HG02623 (cell line): Measurements from ENCODE around the gene CYB5B.

Experiments
- ATAC-seq: cut with Tn5 transposase; IDR thresholded peaks from one replicate; pipeline ENCODE4 v1.9.1; 2021; ENCODE audit warnings: moderate library complexity; ENCODE audit not compliant: unreplicated experiment

The CYB5B gene

DNA sequence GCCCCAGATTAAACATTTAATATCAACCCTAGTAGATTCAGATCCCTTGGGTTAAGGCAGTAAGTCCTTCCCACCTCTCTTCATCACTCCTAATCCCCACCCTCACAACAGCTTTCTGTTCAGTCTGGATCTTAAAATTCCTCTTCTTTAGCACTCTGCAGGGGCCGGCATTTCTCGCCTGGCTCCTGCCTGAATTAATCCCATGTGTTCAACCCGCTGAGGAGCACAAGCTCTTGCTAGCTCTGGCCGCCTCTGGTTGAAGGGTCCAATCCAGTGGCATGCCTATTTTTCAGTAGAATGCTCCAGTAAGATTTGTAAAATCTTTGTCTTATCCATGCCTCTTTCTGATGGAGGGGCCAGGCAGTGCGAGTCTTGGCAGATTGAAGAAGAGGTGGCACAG is 59.2 kb downstream of the CYB5B start:
- no peak for ATAC-seq

DNA sequence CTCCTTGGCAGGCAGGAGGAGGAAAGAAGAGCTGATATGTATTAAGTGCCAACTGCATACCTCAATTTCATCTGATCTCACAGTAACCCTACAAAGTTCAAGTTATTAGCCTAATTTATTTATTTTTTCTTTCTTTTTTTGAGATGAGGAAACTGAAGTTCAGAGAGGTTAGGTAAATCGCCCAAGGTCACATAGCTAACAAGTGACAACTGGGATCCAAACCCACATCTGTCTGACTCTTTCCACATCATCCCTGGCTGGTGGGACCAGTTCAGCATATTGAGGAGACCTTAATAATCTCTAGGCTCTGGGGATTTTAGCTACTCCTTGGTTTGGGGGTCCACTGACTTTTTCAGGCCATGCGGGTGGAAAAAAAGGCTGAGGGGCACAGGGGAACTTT is 60.9 kb downstream of the CYB5B start:
- ATAC-seq: no peak

DNA sequence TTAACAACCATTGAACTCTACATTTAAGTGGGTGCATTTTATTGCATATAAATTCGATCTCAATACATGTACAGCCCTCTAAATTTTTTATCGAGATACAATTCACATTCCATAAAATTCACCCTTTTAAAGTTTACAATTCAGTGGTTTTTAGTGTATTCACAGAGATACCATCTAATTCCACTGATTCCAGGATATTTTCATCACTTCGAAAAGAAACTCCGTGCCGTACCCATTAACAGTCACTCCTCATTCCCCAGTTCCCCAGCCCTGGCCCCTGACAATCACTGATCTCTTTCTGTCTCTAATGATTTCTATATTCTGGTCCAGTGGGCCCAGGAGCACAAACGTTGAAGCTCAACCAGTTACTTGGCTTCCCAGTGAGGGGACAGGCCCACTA is 61.4 kb downstream of the CYB5B start:
- no peak for ATAC-seq

DNA sequence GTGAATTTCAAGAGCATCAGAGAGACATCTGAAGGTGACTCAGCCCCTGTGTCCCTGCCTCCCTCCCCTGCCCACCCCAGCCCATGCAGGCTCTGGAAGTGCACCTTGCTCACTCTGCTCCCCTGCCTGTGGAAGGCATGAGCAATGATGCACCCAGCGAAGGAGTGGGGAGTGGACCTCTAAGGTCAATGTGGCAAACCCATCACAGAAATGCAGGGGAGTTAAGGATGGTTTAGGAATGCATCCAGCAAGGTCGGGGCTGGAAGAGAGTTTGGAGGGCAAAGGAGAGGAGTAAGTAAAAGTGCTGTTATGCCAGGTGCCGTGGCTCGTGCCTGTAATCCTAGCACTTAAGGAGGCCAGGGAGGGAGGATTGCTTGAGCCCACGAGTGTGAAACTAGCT is 61.9 kb downstream of the CYB5B start:
- no peak for ATAC-seq

DNA sequence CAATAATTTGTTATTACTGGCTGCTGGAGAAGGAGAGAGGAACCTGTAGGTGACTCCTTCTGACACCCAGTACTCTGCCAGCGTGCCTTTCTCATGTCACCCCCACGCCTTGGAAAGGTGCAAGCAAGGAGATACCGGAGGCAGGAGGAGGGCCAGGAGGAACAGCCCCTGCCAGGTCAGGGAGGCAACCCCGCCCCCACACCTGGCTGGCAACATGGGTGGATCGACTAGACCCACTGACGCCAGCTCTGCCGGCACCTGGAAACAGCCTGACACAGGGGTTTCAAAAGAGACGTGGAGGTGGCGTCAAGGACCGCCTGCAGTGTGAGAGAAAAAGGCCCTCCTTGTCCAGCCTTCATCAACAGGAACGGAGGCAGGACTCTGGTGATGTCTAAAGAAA is 62.3 kb downstream of the CYB5B start:
- ATAC-seq: no peak

DNA sequence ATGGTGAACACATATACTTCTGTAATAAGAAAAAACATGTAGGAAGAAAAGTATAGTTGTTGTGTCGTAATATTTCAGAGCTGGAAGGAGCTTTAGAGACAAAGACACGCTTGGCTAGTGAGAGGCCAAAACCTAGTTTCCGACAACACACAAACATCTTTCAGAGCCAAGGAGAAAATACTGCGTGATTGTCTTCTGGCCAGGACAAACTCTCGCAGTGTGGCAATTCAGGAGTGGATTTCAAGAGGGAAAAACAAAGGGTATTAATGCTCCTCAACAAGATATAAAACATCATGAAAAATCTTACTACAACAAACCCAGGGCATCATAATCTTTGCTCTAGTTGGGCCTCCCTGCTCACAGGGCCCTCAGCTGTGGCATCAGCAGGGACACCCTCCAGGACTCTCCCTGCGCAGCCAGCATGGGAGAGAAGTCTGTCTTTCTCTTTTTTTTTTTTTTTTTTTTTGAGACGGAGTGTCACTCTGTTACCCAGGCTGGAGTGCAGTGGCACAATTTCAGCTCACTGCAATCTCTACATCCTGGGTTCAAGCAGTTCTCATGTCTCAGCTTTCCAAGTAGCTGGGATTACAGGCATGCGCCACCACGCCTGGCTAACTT is 66.4 kb downstream of the CYB5B start:
- ATAC-seq: no peak

DNA sequence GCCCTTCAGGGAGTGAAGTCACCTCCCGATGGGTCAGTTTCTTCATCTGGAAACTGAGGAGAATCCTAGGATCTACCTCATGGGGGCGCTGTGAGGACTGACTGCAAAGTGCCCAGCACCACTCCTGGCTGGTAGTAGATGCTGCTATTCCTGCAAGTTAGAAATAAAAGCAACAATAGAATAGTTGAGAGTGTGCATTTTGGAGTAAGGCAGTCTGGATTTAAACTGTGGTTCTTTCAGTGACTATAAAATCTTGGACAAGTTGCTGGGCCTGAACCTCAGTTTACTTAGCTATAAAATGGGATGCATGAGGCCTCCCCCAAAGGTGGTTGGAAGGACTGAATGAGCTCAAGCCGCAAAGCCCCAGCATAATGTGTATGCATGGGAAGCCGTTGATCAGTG is 70.6 kb downstream of the CYB5B start:
- ATAC-seq: no peak

DNA sequence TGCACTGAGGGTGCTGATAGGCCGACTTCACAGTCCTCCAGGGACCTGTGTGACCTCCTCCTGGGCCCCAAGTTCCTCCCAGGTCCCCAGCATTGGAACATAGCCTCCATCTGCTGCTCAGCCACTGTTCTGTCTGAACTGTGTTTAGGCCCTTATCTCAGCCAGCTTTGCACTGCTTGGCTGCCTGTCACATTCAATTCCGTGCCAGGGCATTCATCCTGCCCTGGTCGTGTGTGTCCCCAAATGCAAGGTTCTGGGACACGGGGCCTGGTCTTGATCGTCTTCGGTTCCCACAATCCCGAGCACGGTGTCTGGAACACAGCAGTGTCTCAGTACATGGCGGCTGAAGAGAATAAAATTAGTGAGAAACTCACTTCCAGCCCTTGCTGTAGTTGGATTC is 71.4 kb downstream of the CYB5B start:
- ATAC-seq: no peak

DNA sequence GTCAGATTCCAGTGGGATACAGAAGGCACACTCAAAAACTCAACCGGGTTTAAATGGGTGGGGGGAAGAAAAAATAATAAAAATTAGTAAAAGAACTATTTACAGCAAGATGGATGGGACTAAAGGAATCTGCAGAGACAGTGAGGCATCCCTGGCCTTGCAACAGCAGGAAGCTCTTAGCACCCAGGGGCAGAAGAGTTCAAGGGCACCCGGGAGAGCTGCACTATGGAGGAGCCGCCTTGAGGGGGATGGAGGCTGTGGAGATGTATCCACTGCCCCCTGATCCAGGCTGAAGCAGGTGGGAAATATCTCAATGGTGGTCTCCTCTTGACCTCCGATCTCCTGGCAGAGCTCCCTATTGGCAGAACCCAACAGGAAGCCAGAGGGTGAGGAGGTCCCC is 72.0 kb downstream of the CYB5B start:
- ATAC-seq: no peak

DNA sequence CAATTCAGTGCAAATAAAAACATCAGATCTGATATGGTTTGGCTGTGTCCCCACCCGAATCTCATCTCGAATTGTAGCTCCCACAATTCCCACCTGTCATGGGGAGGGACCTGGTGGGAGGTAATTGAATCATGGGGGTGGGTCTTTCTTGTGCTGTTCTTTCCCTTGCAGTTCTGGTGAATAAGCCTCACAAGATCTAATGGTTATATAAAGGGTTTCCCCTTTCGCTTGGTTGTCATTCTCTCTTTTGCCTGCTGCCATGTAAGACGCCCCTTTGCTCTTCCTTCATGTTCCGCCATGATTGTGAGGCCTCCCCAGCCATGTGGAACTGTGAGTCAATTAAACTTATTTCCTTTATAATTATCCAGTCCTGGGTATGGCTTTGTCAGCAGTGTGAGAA is 72.5 kb downstream of the CYB5B start:
- ATAC-seq: no peak

DNA sequence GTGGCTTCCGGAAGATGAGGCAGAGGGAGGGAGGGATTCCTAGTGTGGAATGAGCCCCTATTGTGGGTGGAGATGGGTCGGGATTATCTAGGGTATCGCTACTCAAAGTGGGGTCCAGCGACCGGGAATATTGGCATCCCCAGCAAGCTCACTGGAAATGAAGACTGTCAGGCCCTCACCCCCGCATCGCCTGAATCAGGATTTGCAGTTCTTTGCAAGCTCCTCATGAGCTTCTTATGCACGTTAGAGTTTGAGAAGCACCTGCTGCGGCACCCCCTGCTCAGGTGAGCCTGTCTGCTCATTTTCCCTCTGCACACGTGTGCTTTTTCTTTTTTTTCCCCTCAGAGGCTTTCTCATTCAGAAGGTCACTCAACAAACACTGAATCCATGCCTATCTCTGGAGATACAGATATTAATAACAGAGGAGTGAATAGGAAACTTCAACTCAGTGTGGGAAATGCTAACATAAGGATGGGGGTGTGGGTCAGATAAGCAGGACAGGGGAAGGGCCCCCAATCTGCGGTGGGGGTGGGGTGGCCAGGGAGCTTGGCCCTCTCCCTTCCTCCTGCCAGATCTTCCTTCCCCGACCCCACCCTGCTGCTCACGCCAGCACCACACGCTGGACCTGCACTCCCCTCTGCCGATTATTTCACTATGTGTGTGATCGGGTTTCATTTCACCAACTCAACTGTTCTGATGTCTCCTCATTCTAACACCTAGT is 73.6 kb downstream of the CYB5B start:
- ATAC-seq: no peak

DNA sequence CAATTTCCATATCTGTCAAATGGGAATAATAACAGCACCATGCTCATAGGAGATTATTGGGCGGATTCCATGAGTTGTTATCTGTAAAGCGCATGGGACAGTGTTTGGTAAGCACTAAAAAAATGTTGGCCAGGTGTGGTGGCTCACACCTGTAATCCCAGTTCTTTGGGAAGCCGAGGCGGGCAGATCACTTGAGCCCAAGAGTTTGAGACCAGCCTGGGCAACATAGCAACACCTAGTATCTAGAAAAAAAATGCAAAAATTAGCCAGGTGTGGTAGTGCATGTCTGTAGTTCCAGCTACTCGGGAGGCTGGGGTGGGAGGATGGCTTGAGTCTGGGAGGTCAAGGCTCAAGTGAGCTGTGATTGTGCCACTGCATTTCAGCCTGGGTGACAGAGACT is 74.5 kb downstream of the CYB5B start:
- ATAC-seq: no peak

DNA sequence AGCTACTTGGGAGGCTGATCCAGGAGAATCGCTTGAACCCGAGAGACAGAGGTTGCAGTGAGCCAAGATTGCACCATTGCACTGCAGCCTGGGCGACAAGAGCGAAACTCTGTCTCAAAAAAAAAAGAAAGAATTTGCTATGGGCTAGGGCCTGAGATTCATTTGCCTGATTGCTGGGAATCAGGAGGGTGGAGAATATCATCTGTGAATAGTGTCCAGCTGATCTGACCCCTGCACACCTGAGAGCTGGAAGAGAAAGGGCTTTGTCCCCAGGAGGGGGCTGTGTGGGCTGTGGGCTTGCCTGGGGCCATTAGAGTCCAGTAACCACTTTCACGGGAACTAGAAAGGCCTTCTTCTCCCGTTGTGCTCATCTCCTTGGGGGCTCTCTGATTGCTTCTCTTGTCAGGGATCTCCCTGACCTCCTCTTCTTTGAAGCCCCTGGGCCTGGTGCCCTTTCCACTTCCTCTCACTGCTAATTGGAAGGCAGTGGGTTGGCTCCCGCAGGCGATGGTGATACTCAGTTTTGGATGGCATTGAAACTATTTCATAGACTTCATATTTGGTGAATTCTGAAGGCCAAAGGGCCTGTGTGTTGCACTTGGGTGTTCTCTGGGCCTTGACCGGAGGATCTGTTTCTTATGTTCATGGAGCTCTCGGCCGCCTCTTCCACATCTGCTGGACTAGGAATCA is 75.3 kb downstream of the CYB5B start:
- ATAC-seq: no peak

DNA sequence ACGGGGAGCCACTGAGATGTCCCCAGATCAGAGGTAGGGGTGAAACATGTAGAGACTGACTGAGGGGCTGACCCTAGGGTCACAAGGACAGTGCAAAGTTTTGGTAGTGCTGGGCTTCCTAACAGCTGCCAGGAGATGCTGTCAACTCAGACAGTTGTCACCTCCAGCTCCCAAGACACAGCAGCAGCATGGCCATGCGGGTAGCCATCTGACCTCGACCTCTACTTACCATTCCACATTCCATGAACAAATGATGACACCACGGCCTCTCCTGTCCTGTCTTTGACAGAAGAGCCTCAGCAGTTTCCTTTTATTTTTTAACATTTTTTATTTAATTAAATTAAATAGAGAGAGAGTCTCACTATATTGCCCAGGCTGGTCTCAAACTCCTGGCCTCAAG is 76.1 kb downstream of the CYB5B start:
- ATAC-seq: no peak

DNA sequence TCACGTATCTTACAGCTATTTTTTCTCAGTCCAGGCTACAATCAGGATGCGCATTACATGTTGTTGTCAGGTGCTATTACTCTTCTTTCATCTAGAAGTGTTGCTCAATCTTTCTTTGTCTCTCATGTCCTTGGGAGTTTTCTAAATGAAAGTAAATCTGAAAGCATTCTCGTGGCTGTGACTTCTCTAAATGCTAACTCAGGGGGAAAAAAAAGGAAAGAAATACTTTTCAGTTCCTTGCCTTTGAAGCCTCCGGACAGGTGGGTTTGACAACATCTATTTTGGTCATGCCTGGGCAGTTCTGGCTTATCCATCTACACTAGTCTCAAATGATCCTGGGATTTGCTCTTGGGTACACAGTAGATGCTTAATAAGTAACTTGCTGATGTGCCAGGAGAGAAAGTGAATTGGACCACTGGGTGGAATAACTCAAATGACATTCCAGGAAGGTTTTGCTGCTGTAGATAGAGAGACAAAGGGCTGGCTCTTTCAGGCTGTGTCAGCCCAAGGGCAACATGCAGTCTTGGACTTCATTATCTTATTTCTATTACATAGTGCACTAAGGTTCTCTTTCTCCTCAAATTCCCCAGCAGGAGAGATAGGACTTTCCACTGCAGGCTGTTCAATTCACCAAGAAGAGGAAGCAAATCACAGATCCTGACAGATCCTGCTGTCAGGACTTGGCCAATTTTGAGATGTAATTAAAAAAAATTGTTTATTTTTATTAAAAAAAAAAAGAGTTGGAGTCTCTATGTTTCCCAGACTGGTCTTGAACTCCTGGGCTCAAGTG is 77.7 kb downstream of the CYB5B start:
- ATAC-seq: no peak

DNA sequence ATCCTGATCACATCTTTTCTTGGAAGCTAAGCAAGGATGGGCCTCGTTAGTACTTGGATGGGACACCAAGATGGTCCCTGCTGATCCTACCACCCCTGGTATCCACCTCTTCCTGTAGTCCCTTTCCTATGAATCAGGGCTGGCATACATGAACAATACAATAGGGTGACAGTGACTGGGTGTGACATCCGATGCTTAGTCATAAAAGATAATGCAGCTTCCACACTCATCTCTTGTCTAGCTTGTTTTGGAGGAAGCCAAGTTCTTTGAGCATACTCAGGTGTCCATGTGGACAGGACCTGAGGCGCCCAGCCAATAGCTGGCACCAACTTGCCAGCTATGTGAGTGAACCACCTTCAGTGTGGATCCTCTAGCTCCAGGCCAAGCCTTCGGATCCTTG is 78.8 kb downstream of the CYB5B start:
- no peak for ATAC-seq

DNA sequence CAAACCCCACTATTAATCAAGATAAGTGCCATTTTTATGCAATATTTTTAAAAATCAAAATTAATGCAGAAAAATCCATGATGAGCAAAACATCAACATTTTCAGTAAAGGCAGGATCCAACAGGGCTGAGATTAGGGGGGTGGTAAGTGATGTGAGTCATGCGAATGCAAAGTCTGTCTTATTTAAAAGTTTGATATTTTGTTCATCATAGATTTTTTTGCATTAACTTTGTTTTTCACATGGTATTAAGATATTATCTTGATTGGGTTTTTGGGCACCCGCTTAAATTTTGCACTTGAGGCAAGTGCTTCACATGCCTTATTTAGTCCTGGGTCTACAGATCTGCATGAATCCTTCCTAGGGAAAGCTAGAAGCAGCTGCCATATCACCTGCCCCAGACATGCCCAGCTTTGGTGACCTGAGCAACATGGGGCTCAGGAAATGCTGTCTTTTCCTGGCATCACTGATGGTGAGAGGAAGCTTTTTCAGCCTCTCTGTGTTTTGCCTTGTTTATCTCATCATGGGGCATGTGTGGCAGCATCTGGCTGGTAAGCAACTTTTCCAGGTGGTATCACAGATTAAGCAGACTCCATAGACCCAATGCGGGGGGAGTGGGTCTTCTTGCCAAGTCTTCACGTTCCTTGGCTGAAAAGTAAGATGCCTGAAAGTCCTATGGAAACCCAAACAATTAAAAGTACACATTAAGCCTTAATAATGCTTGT is 83.8 kb downstream of the CYB5B start:
- no peak for ATAC-seq

DNA sequence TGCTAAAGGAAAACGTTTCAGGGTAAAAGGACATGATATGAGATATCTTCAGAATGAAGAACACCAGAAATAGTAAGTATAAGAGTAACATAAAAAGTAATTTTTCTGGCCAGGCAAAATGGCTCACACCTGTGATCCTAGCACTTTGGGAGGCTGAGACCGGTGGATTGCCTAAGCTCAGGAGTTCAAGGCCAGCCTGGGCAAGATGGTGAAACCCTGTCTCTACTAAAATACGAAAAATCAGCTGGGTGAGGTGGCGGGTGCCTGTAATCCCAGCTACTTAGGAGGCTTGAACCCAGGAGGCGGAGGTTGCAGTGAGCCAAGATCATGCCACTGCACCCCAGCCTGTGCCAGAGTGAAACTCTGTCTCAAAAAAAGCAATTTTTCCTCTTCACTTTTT is 84.7 kb downstream of the CYB5B start:
- ATAC-seq: no peak

DNA sequence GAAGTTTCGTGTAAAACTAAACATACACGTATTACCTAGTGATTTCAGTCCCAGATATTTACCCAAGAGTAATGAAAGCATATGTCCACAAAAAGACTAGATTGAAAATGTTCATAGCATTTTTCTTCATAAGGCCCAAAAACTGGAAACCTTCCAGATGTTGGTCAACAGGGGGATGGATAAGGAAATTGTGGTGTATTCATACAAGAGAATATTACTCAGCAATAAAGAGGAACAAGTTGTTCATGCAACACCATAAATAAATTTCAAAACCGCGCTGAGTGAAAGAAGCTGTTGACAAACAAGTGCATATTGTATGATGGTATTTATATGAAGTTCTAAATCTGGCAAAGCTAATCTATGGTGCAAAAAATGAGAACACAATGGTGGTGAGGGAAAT is 87.2 kb downstream of the CYB5B start:
- ATAC-seq: no peak

DNA sequence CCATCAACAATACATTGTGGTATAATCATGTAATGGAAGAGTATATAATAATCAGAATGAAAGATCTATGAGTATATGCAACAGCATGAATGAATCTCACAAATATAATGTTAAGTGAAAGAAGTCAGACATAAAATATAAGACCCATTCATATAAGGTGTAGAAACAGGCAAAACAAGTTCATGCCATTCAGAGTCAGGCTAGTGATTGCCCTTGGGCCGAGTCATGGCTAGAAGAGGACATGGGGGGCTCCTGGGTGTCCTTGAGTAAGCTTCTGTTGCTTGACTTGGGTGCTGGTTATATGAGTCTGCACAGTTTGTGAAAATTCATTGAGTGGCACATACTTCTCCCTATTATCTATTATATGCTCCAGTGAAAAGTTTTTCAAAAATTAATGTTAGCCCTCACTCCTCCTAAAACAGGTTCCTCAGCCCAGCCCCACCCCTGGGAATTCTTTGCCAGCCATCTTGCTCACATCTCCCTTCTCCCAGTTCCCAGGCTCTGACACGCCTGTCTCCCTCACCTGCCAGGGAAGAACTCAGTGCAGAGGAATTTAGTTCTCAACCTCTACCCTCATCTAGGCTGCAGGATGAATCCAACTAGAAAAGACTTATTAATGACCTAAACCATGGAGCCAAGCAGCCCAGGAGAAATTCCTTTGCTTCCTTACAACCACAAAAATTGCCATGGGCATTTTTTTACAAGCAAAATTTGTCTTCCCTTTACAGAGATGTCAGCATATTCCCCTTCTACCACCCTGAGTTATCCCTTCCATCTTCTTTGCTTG is 89.0 kb downstream of the CYB5B start:
- no peak for ATAC-seq
